Stimulated activated CD4-positive, alpha-beta T cell treated with anti-CD3 and anti-CD28 coated beads, Interleukin-2, amount 100 ng/mL, for 4 hours (primary cell): ENCODE measurements around the gene NPAS2.

Experiments used
- DNase-seq: peaks from one replicate; pipeline ENCODE4 v3.0.0-alpha.2; 2020; ENCODE audit warnings: low read depth

The NPAS2 gene

GRCh38 chr2:100905132-100905805 is 85.3 kb downstream of the NPAS2 start:
- no peak for DNase-seq

GRCh38 chr2:100906131-100906530 is 86.2 kb downstream of the NPAS2 start:
- no peak for DNase-seq

GRCh38 chr2:100906679-100907078 is 86.7 kb downstream of the NPAS2 start:
- no peak for DNase-seq

GRCh38 chr2:100907832-100908231 is 87.9 kb downstream of the NPAS2 start:
- DNase-seq: no peak

- DNase-seq: no peak
Measured at GRCh38 chr2:100909534-100910081, 89.7 kb downstream of the NPAS2 start.

- DNase-seq: no peak
Measured at GRCh38 chr2:100910111-100910510, 90.2 kb downstream of the NPAS2 start.

- no peak for DNase-seq
Measured at GRCh38 chr2:100919316-100919715, 99.4 kb downstream of the NPAS2 start.

GRCh38 chr2:100921685-100922161 is 101.8 kb downstream of the NPAS2 start:
- no peak for DNase-seq

- no peak for DNase-seq
Measured at GRCh38 chr2:100923461-100924060, 103.6 kb downstream of the NPAS2 start.

GRCh38 chr2:100924122-100924519 is 104.2 kb downstream of the NPAS2 start:
- DNase-seq: no peak

GRCh38 chr2:100924520-100925451 is 104.8 kb downstream of the NPAS2 start:
- DNase-seq: no peak

GRCh38 chr2:100928235-100928634 is 108.3 kb downstream of the NPAS2 start:
- no peak for DNase-seq

- DNase-seq: no peak
Measured at GRCh38 chr2:100929147-100929546, 109.2 kb downstream of the NPAS2 start.

GRCh38 chr2:100934504-100935371 is 114.8 kb downstream of the NPAS2 start:
- DNase-seq: no peak

- DNase-seq: no peak
Measured at GRCh38 chr2:100935372-100935752, 115.4 kb downstream of the NPAS2 start.

- no peak for DNase-seq
Measured at GRCh38 chr2:100936070-100936741, 116.3 kb downstream of the NPAS2 start.

- no peak for DNase-seq
Measured at GRCh38 chr2:100936972-100937542, 117.1 kb downstream of the NPAS2 start.

- no peak for DNase-seq
Measured at GRCh38 chr2:100938031-100939026, 118.4 kb downstream of the NPAS2 start.

- DNase-seq: no peak
Measured at GRCh38 chr2:100939445-100939844, 119.5 kb downstream of the NPAS2 start.
